ENCODE measurements around the gene RIPOR3.
A peak's percentile ranks its signal among the peaks of the same experiment; 100 is the strongest.
"Not testable (repeated sequence)": the region's sequence is repeated elsewhere in the genome, so short reads cannot be mapped to it uniquely, and the experiment has no call there.

RIPOR3 gene

DNA sequence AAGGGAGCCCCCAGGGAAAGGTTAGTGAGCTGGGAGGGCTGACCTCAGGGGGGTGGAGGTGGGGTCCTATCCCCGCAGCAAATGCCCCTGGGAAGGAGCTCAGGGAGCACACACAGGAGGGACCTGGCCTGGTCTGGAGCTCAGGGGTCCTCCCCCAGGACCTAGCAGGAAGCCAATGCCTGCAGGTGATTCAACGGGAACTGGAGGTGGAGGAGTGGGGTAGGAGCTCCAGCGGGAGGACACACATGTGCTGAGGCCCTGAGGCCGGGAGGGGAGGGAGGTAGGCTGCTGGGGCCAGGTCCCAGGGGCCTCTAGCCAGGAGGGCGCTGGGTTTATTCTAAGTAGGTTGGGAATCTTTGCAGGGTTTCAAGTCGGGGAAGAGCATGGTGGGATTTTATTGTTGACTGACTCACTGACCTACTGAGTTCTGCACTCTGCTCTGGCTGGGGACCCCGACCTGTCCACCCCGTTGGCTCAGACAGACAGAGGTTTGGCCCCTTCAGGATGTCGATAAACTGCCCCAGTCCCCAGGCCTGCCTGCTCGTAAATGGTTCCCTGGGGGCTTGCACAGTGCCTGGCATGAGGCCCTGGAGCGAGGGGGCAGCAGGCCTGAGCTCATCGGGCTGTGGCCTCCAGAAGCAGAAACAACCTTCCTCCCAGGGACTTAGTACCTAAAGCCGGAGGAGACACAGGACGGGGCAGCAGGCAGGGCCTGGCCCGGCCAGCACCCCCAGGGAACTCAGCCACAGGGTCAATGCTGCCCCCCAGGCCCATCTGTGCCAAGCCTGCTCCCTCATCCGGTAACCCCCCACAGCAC lies 62.3 kb downstream of the RIPOR3 start:
- DNase-seq = no peak

DNA sequence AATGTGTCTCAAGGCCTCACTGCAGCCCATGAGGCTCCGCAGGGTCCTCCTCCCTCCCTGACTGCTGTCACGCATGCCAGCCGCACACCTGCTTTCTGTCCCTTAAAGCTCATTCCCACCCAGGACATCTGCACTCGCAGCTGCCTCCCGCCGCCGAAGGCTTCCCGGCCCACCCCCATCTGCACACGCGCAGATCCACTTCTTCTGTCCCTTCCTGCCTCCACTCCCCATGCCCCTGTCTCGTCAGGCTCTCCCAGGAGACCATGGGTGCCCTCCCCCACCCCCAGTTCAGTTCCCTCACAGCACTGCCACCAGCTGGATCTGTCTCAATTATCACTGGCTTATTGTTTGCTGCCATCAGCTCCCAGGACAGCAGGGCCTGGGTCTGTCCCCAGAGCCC lies 63.0 kb downstream of the RIPOR3 start:
- DNase-seq = no peak

DNA sequence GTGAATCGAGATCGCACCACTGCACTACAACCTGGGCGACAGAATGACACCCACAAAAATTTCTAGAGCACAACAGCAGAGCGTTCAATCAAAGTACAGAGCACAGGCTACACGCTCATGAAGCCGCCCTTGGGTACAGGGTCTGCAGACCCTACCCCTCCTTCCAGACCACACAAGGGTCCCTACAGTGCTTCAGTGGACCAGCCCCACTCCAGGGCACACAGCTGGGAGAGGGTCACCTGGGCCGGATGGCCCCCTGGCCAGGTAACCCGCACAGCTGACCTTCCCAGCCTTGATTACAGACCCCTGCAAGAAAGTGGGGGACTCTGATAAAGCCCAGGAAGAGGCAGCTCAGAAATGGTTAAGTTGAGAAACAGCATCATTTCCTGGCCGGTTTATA lies 63.6 kb downstream of the RIPOR3 start:
- no peak for DNase-seq

DNA sequence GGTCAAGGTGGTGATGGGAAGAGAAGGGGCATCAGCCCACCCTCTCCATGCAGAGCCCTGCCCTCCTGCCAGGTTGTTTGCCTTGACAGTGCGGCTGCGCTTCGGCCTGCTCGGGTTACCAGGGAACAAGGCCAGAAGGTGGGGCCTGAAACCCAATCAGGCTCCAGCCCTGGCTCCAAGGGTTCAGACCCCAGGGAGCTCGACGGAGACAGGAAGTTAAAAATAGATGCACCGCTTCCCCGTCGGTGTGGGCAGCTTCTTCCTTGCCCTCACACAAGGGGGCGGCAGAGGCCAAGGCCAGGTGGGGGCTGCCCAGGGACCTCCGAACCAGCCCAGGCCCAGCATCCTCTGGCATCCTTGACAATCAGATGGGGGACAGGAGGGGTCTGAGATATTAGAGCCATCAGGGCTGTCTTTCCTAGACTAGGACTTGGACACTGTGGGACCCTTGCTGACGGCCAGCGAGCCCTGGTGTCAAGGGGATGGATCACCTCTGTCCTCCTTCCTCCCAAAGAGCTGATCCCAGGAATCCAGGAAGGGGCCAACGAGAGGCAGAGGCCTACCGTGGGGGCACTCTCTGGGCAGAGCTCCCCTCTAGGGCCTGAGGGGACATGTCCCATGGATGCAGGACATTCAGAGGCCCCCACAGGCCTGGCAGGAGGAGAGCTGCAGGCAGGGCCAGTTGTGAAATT lies 65.2 kb downstream of the RIPOR3 start:
- DNase-seq = peak; percentile 49

DNA sequence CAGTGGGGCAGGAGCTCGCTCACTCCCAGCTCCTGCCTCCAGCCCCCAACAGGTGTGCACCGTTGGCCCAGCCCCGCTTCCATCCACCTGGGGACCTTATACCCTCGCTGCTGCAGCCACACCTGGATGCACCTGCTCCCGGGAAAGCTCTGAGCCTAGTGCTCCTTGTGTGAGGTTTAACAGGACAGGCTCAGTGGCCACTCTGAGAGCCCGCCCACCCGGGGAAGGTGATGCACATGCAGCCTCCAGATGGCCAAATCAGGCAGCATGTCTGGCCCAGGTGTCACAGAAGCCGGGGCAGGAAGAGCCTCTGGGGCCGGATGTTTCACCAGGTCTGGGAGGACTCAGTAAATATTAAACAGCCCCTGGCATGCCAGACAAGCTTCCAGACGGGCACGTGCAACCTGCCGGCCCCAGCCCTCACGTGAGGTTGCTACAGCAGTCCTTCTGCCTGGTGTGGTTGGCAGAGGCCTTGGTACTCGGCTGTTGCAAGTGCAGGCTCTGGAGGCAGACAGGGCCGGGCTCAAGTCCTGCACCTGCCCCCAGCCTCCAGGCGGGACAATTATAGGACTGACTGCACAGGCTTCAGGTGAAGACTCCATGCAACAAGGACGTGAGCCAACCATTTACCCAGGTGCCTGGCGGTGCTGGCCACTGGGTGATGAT lies 66.9 kb downstream of the RIPOR3 start:
- DNase-seq = no peak

DNA sequence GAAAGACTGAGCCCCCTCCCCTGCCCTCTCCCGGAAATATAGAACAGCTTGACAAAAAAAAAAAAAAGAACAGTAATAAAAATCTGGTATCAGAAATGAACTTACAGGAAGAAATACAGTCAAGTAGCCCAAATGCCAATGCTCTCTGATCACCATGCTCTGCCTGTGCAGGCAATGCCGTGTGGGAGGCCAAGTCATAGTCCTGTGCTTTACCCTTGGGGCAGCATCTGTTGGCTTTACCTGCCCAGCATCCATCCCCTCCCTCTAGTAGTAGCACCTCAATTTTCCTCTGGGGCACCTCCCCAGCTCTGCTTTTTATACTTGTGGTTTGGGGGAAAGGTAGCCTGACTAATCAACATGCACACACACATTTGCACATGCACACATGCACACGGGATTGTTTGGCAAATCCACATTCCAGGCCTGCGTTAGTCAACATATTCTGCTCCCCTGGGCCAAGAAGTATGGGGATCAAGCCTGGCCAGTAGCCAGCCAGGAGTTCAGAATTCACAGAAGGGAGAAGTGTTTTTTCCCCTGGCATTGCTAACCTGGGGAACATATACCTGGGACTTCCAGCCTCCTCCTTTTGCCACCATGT lies 70.2 kb downstream of the RIPOR3 start:
- no peak for DNase-seq

DNA sequence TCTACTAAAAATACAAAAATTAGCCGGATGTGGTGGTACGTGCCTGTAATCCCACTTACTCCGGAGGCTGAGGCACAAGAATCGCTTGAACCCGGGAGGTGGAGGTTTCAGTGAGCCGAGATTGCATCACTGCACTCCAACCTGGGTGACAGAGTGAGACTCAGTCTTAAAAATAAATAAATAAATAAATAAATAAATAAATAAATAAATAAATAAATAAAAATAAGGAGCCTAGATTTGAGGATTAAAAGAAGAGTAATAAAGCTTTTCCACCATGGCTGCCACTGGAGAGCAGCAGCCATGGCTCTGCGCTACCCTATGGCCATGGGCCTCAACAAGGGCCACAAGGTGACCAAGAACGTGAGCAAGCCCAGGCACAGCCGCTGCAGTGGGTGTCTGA lies 70.9 kb downstream of the RIPOR3 start:
- DNase-seq = not testable (repeated sequence)

DNA sequence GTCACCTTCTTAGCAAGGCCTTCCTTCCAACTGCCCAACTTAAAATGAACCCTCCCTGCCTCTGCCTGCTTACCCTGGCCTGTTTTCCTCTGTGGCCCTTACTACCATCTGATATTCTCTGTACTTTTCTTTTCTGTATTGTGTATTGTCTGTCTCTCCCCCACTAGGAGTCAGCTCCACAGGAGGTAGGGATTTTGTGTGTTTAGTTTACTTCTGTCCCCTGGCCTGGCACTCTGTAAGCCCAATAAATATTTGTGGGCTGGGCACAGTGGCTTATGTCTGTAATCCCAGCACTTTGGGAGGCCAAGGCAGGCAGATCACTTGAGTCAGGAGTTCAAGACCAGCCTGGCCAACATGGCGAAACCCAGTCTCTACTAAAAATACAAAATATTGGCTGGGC lies 72.8 kb downstream of the RIPOR3 start:
- DNase-seq = no peak

DNA sequence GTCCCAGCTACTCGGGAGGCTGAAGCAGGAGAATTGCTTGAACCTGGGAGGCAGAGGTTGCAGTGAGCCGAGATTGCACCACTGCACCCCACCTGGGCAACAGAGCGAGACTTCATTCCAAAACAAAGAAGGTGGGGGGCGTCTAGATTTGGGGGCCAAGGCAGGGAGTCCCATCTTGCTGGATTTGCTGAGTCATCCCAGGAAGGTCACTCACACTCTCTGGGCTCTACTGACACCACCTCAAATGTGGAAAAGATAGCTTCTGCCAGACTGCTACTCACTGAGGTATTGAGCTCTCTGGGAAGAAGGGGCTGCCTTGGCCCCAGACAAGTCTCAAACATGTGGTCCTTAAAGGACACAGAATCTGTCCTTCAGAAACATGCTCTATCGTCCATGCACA lies 74.3 kb downstream of the RIPOR3 start:
- DNase-seq = no peak

DNA sequence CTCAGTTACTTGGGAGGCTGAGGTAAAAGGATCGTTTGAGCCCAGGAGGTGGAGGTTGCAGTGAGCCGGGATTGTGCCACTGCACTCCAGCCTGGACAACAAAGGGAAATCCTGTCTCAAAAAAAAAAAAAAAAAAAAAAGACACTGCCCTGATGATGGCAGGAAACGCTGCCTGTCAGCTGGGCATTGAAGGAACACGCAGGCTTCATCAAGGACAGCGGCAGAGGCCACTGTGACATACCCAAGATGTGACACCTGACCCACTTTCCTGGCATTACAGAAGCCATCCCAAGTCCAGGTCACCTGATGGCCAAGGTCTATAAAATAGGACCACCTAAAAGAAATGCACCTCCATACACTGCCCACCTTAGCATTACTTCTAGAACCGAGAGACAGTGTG lies 75.9 kb downstream of the RIPOR3 start:
- no peak for DNase-seq

DNA sequence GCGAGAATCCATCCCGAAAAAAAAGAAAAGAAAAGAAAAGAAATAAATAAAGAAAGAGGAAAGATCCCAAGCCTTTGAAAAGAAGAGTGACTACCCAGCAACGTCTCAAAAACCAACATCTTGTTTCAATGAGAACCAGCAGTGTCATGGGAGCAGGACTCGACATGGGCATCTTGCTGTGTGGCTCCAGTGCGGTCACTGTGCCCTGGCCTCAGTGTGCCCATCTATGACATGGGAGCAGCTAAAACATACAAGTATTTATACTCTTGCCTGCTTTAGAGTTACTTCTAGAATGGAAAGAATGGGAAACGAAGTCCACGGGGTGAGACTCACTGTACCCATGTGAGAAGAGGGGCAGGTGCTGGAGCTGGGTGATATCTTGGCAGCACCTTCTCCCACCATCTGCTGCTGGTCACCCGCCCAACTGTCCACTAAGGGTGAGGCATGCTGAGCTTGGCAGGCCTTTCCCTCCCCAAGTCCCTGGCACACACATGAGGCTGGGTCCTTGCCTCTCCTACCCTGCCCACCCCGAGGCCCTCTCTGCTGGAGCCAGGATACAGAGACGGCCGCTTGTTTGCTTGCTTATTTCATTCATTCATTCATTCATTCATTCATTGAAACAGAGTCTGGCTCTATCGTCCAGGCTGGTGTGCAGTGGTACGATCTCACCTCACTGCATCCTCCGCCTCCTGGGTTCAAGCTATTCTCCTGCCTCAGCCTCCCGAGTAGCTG lies 77.7 kb downstream of the RIPOR3 start:
- DNase-seq = no peak

DNA sequence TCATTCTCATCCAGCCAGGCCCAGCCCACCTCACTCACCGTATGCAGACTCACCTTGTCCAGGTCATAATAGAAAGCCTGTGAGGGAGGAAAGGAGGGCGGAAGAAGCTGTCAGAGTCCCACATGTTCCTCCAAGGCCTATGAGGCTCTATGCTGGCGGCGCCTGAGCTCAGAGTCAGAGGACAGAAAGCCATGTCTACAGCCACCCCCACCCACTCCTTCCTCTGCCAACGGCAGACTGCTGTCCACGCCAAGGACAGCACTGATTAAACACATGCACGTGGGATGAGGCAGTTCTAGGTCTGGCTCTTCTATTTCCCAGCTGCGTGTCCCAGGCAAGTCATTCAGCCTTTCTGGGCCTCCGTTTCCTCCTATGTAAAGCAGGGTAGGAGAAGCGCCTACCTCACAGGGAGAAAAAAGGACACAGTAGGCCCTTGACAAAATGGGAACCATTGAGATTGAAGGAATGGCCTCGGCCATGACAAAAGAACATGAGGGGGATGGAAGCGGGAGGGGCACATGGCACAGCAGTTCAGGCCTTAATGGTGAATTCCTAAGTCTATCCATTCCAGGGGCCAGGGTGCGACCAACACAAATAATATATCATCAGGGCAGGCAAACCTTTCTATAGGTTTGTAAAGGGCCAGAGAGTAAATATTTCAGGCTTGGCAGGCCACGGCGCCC lies 80.1 kb downstream of the RIPOR3 start:
- DNase-seq = no peak

DNA sequence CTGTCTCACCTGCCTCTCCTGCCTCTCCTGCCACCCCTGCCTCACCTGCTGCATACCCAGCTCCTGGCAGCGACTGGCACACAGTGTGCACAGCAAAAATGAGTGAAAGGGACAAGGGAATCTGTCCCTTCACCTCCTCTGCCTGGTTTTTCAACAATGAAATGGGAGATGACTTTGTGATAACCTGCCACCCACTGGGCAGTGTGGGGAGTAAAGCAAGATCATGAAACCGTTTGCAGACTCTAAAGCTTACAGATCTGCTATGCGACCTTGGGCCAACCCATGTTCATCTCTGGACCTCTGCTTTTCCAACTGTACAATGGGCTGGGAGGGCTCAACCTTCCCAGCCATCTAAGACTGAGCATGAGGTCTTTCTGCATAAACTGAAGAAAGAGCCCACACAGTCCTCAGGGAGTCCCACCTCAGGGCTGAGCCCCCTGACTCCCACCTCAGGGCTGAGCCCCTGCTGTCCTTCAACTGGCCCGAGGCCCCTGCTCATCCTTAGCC lies 81.1 kb downstream of the RIPOR3 start:
- no peak for DNase-seq

DNA sequence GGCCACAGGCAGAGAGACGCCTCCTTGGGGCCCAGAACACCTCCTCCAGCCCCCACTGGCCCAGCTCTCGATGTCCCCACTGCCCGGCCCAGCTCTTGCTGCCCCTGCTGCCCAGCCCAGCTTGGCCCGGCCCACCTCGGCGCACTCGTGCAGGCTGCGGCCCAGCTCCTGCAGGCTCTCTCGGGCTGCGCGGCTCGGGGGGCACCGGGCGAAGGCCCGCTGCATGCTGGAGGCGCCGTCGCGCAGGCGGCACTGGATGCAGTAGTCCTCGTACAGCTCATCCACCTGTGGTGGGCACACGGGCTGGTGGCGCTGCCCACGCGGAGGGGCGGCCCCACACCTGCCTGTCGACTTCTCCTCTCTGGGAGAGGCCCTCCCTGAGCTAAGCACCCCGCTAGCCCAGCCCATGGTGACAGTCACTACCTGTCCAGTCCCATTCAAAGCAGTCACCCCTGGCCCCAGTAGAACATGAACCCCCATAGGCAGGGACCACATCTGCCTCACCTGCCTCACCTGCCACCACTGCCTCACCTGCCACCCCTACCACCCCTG lies 81.8 kb downstream of the RIPOR3 start:
- DNase-seq = no peak

DNA sequence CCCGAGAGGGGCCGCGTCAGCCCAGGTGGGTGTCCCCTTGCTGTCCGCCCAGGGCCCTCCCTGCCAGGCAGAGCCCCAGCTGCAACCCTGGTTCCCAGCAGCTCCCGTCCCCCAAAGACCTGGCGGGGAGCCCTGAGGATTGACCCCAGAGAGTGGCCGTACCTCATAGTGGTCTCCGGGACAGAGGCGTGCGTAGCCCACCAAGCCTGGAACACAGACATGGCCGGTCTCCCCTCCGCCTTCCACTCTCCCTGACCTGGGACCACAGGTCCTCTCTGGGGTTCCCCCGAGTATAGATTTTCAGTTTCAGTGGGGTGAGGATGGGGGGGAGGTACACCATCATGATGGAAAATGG lies 82.6 kb downstream of the RIPOR3 start:
- DNase-seq = no peak

DNA sequence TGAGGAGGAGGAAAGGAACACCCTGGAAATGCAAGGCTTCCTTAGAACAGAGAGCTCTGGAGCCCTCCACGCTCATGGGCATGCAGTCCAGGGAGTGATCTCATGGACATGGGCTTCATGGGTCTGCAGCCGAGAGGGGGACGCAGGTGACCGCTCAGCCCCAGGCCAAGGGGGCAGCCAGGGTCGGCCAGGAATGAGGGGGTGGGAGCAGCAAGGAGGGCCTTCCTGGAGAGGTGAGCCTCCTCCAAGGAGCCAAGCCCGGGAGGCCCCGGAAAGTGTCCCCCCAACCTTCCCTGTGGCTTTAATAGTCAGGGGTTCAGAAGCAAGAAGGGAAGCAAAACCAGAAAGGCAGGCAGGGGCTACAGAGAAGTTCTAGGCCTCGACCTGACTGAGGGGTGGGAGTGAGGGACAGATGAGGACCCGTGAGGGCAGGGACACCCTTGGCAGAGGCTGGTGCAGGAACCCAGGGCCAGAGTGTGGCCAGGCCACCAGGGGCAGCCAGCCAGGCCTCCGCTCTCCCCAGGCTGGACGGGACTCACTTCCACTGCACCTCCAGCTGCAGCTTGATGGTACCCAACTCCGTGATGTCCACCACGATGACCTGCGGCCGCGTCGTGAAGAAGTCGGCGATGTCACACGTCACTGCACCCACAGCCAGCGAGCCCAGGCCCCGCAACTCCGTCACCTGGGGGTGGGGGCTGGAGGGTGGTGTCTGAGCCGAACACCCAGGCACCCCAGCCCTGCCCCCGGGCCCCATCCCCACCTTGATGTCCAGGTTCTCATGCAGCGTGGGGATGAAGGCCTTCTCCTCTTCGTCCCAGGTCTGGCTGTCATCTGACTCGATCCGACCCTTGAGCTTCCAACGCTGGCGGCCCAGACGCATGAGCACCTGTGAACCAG lies 83.2 kb downstream of the RIPOR3 start:
- DNase-seq = no peak

DNA sequence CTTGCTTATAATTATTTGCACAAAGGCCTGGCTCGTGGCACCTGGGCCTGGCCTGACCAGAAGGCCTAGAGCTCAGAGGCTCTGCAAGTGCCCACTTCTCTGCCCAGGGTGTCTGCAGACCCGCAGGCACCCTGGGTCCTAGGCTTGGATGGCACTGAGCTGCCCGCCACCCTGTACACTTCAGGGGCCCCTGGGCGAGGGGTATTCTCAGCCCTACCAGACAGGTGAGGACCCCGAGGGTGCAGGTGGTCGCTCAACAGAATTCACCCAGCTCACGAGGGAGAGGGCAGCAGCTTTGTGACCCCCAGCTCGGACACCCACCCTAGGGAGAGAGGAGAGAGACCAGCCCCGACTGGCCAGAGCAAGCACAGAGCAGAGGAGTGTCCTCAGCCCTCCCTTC lies 83.9 kb downstream of the RIPOR3 start:
- DNase-seq = no peak

DNA sequence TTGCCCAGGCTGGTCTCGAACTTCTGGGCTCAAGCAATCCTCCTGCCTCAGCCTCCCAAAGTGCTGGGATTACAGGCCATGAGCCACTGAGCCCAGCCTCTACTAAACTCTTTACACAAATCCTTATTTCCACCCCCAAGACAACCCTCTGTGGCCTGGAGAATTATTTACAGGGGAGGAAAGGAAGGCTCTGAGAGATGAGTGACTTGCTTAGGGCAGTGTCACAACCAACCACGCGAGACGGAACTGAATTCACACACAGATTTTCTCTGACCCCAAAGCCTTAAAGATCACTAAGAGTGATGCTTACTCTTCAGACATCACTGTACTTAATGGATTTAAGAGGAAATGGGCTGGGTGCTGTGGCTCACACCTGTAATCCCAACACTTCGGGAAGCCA lies 86.2 kb downstream of the RIPOR3 start:
- no peak for DNase-seq

DNA sequence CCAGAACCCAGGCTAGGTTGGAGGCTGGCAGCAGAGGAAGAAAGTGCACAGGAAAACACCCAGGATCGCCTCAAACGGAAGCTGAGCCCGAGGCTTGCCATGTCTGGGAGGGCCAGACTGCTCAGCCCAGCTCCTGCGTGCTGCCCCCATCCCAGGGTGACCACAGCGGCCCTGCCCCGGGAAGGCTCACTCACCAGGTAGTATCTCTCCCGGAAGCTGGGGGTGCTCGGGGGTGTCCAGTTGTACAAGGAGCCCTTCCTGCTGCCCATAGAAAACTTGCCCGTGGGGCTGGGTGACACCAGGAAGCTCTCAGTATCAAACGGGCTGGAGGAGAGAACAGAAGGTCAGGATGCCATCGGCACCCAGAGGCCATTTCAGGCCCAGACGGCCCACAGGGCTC lies 86.9 kb downstream of the RIPOR3 start:
- no peak for DNase-seq

DNA sequence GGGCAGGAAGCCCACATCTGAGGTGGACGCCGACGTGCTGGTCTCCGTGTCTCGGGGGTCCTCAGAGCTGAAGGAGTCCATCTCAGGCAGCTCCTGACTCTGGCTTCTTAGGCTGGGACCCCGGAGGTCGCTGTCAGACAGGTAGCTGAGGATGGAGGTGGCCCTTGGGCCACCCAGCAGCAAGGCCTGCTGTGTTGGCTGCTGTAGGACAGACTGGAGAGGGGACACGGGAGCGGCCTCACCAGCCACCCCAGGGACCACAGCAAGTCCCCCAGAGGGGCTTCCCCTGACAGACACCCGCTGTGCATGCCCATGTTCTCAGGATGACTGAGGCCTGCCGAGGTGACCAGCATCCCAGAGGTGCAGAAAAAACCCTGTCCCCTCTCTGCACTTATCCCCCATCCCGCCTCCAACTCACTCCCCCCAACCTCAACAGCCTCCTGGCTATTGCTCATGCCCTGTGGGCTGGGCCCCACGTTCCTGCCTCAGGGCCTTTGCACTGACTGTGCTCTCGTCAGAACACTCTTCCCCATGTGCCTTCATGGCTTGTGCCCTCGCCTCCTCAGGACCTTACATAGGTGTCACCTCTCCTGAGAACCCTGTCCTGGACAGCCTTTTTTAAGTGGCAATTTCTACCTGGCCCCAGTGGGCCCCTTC lies 88.8 kb downstream of the RIPOR3 start:
- no peak for DNase-seq

Measured in activated CD4-positive, alpha-beta T cell treated with anti-CD3 and anti-CD28 coated beads for 48 hours (primary cell).